OCI-LY1 (cell line): Measurements from ENCODE around the gene PTPRA.

Source experiments
- EZH2 ChIP-seq: fragments of 200-600 bp; sonication (generic), shearing (Covaris generic); IDR thresholded peaks from 2 replicates; pipeline ENCODE4 v1.8.0; 2017; ENCODE audit warnings: borderline replicate concordance, mixed run types, mild to moderate bottlenecking, antibody characterized with exemption, low read length, moderate library complexity, mixed read lengths
- TF ChIP-seq, protein P1 (sequence below): fragments of 200-600 bp; sonication (generic), shearing (Covaris generic); IDR thresholded peaks from 2 replicates; pipeline ENCODE4 v1.5.1; 2017; ENCODE audit warnings: mild to moderate bottlenecking, antibody characterized with exemption, low read length, moderate library complexity, mixed read lengths

DNA sequence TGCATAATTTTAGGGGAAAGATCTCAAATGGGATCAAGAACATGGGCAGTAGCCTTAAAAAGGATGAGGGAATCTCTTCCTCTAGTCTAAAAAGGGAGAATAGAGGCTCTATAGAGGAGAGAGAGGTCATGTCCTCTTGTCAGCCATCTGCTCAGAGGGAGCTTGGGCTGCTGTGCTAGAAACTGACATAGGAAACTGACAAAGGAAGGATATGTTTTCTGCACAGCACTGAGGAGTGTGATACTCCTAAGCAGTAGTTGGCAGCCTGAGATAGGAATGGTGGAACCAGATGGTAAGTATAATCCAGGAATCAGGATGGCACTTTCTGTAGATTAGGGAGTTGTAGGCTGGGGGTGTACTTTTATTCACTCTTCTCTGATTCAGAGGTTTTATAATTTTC lies 59.2 kb downstream of the PTPRA start:
- TF ChIP-seq, protein P1, sequence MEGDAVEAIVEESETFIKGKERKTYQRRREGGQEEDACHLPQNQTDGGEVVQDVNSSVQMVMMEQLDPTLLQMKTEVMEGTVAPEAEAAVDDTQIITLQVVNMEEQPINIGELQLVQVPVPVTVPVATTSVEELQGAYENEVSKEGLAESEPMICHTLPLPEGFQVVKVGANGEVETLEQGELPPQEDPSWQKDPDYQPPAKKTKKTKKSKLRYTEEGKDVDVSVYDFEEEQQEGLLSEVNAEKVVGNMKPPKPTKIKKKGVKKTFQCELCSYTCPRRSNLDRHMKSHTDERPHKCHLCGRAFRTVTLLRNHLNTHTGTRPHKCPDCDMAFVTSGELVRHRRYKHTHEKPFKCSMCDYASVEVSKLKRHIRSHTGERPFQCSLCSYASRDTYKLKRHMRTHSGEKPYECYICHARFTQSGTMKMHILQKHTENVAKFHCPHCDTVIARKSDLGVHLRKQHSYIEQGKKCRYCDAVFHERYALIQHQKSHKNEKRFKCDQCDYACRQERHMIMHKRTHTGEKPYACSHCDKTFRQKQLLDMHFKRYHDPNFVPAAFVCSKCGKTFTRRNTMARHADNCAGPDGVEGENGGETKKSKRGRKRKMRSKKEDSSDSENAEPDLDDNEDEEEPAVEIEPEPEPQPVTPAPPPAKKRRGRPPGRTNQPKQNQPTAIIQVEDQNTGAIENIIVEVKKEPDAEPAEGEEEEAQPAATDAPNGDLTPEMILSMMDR: no peak
- TF ChIP-seq EZH2: no peak
